Activated CD4-positive, alpha-beta T cell treated with anti-CD3 and anti-CD28 coated beads, Interleukin-2, amount 50 U/mL, for 24 hours (primary cell): ENCODE measurements around the gene MED10.

Experiments
- DNase-seq, 2 donors: peaks; one replicate each; pipeline ENCODE4 v3.0.0-alpha.2; 2020; ENCODE audit warnings: low read depth in 1 of 2, low spot score in 1 of 2

The MED10 gene

DNA sequence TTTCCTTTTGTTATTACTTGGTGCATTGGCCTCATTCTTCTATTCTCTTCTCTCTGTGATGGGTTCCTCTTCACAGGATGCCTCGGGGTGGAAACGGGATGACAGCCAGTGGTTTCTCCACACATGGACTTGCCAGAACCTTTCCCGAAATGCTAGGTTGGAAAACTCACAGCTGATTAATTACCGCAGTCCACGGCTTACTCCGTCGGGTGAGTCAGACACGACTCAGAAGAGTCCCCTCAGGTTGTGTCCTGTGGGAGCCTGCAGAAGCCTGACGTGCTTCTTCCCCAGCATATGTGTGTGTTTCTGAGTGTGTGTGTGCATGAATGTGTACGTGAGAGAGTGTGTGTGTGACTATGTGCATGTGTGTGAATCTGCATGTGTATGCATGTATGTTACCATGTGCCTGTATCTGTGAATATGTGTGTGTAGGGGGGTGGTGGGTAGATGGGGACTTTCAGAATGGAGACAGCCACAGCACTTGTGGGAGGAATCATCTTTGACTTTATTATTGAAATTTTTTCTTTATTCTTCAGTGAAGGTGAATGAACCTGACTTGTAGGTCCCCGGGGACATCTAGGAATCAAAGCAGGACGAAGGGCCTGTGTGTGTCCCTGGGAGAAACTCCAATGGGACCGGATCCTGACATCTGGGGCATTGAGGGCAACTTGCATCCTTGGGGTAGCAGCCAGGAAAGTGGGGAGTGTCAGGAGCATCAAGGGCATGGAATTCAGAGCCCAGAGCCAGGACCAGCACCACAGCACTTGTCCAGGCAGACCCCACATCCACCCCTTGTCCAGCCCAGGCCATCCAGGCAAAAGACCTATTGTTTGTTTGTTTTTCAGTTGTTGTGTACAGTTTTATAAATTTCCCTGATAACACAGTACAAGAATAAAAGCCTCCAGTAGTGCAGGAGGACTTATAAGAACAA is 21.9 kb upstream of the MED10 start:
- DNase-seq = no peak

DNA sequence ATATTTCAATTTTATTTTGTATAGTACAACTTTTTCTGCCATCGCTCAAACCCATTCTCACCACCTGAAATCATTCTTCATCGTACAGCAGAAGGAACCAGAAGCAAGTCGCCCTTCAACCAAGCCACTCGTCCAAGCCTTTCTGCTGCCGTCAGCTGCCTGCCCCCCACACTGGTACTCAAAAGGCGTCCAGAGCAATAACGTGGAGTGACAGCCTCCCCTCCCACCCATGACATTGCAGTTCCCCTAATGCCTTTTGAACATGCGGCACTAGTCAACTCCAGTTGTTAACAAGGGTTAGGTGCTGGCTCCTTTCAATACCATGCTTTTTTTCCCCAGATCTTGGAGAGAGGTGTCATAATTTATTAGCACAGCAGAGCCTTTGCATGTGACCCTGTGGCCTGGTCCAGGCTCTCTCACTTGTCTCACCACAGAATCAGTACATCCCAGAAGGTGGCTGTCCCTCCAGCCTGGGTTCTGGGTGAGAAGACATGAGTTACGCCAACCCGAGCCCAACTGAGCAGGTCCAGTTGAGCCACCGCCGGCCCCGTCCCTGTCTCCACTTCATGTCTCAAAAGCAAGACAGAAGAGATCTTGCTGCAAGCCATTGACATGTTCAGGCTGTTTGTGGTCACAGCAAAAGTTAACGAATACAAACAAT is 20.4 kb upstream of the MED10 start:
- no peak for DNase-seq

DNA sequence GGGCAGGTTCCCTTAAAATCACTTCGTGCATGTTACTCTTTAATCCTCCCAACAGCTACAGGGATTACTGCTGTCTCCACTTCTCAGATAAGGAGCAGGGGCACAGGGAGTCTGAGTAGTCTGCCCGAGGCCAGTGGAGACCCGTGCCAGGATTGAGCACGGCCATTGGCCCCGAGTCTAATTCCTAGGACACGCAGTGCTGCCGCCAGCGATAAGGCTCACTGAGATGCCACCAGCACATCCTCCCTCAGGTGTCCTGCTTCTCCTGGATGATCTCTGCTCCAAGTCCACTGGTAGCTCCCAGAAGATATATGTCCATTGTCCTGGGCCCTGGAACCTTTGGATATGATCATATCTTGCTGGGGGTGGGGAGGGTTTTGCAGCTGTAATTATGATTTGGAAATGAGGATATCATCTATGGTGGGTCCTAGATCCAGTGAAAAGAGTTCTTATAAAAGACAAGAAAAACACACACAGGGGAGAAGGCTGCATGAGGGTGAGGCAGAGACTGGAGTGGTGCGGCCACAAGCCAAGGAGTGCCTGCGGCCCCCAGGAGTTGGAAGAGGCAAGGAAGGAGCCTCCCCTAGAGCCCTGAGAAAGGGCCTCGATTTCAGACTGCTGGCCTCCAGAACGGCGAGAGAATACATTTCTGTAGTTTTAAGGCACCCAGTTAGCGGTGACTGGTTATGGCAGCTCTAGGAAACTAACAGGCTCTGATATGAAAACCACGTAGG is 19.4 kb upstream of the MED10 start:
- DNase-seq = no peak

DNA sequence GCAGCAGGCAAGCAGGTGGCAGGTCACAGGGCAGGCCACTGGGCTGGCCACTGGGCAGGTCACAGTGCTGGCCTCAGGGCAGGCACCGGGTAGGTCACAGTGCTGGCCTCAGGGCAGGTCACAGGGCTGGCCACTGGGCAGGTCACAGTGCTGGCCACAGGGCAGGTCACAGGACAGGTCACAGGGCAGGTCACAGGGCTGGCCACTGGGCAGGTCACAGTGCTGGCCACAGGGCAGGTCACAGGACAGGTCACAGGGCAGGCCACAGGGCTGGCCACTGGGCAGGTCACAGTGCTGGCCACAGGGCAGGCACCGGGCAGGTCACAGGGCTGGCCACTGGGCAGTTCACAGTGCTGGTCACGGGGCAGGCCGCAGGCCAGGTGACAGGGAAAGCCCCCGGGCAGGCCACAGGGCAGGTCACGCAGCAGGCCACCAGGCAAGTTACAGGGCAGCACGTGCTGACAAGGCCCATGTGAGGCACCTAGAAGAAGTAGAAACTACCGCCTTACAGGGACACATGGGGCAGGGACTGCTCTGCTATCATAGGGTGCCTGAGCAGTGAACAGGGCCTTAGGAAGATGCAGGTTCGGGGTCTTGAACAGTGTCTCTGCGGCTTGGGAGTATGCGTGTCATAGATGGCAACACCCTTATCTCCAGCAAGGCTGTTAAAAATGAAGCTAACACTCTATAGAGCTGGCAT is 18.6 kb upstream of the MED10 start:
- no peak for DNase-seq

- no peak for DNase-seq
These were observed 17.7 kb upstream of the MED10 start for GRCh38 chr5:6396043-6396442.

GRCh38 chr5:6395621-6396020 is 17.3 kb upstream of the MED10 start:
- no peak for DNase-seq

- no peak for DNase-seq
These were observed 16.7 kb upstream of the MED10 start for GRCh38 chr5:6395102-6395445.

- DNase-seq = no peak
These were observed 16.2 kb upstream of the MED10 start for GRCh38 chr5:6394429-6395101.

DNA sequence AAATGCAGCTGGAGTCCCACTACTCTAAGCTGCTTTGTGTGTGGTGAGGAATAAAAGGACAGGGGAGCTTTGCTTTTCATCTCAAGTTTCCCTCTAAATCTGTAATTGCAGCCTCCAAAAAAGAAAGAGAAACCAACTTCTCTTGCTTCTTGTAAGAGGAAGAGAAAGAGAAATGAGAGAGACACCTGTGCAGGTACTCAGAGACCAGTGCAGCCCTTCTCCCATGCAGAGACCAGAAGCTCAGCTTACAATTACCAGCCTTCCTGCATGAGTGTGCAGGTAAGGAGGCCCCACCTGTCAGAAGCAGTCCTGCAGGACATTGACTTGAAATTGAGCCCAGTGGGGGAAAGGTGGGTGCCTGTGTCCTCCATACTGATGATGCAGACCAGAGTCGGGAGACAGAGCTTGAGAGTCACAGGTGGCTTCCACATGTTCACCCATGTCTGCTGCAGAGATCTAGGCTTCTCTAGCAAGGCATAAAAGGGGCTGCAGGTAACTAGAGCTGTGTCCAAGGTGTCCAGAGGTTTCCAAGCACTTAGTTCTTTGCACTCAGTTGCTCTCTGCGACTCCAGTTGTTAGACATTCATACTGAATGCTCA is 15.3 kb upstream of the MED10 start:
- DNase-seq = no peak

- no peak for DNase-seq
These were observed 14.2 kb upstream of the MED10 start for GRCh38 chr5:6392561-6392960.

GRCh38 chr5:6391151-6391550 is 12.8 kb upstream of the MED10 start:
- no peak for DNase-seq

DNA sequence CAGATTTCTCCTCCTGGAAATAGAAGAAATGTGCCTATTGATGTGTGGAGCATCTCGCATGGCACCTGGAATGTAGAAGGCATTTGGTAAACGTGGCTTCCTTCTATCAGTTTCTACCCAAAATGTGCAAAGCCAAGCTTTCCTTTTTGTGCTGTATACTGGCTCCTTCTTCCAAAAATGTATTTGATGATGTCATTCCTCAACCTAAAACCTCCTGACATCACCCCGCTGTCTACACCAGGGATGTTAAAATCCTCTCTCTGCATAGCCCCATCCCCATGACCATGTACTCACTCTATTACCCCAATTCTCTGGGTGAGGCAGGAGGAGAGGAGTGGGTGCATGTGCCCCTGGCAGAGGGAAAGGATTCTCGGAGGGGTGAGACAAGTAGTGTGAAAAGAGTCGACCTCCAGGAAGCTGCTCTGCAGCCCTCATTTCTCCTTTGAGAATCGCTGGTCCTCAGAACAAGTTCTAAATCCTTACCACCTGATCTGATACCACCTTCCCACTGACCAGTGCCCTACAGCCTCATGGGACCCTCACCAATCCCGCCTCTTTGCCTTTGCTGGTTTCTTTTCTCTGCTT is 11.7 kb upstream of the MED10 start:
- DNase-seq = no peak

DNA sequence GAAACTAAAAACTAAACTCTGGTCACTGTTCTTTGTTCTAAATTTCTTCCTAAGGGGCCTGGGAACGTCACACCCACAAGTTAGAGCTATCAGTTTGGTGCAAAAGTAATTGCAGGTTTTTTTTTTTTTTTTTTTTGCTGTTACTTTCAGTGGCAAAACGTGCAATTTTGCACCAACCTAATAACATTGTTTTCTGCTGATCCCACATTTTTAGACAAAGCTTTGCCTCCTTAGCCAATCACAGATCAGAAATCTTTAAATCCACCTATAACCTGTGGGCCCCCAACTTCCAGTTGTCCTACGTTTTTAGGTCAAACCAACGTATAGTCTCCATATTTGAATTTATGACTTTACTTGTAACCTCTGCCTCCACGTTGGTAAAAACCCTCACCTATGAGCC is 11.1 kb upstream of the MED10 start:
- no peak for DNase-seq

DNA sequence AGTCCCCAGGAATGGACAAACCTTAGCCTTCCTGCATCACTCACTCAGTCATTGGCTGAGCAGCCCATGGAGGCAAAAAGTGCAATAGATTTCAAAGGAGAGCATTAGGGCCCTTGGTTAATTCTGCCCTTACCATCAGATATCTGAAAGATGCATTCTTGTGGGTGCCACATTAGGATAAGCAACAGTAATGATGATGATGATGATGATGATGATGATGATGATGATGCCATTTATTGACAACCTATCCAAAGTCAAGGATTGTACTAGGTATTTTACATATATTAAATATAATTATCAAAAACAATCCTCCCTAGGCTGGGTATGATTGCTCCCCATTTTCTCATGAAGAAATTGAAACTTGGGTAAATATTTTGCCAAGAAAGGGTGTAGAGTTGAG is 9.6 kb upstream of the MED10 start:
- no peak for DNase-seq

GRCh38 chr5:6386271-6386670 is 7.9 kb upstream of the MED10 start:
- no peak for DNase-seq

DNA sequence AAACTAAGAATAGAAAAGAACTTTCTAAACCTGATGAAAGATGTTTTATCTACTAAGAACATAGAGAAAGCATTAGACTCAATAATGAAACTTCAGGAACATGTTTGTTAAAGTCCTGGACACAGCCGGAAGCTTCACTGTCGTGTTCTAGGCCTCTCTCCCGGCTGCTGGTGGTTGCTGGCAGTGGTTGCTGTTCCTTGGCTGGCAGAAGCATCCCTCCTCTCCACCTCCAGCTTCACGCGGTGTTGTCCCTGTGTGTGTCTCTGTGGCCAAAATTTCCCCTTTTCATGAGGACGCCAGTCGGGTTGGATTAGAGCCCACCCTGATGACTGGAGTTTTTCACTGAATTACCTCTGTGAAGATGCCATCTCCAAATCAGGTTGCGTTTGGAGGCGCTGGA is 6.5 kb upstream of the MED10 start:
- no peak for DNase-seq

DNA sequence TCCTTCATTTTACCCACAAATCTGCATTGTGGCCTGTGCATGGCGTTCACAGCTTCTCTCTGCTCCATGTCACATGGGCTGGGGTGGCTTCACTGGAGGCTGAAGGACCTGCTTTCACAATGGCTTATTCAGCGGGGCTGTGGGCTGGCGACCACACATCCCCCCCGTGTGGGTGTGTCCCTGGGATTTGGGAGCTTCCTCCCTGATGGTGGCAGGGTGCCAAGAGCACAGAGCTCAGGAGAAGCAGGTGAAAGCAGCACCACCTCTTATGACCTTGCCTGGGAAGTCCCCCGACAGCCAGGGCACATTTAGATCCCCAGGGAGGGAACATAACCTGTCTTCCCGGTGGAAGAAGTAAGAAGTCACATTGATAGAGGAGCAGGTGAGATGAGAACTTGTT is 5.0 kb upstream of the MED10 start:
- no peak for DNase-seq

GRCh38 chr5:6379246-6379645 is 899 bp upstream of the MED10 start:
- no peak for DNase-seq

DNA sequence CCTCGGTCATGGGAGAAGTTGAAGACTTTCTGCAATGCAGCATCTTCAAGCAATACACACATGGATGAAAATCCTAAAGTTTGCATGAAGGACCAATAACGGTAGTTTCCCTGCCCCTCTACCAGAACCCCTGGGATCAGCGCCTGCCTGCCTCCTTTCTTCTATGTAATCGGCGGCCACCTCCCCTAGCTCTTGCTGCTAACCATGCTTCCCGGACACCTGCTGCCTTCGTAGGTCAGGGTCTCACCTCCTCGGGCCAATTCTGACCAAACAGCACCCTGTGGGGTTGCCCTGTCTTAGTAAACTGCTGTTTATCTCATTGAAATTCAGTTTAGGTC is 388 bp upstream of the MED10 start:
- no peak for DNase-seq

DNA sequence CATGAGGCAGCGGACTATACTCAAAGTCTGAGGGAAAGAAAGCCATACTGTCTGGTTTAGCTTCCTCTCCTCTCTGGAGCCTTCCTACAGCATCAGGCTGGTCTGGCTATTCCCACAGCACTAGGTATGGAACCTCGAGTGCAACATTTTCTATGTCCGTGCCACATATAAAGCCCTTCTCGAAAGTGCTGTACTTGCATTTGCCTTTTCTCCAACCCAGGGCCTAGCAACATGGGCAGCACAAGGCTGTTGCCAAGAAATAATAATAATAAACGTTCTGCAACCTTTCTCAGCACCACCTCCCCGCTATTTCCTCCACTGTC is 804 bp downstream of the MED10 start:
- DNase-seq = no peak
